GM12878 (cell line): ENCODE measurements around the gene FDX1. TPM values are rescaled to one million over a fixed set of nuclear protein-coding genes. Genes with fewer than 3 reads are reported as not detected.

Experiments
- ATAC-seq: fragments of 200-7000 bp; cut with Tn5 transposase; 3 replicates; pipeline ENCODE4 v1.9.1; 2020; ENCODE audit warnings: mild to moderate bottlenecking, moderate library complexity
- BruUV-seq: library from RNA; stranded (reverse); fragments of 400-500 nt; replicated peaks from 2 replicates; lab custom pipeline; 2021; lab: Mats Ljungman, UMichigan
- CTCF ChIA-PET: fragments of 300-600 bp; sonication (Branson Sonifier 250); formaldehyde crosslinking; extraction: SDS; loops from one replicate; lab custom pipeline; 2021; ENCODE audit warnings: inconsistent platforms; lab: Yijun Ruan, JAX
- POLR2A ChIA-PET: fragments of 350-600 bp; formaldehyde crosslinking; extraction: SDS; loops from one replicate; lab custom pipeline; 2021; ENCODE audit warnings: inconsistent platforms; lab: Charles Lee
- RAD21 ChIA-PET: fragments of 300-600 bp; sonication (Branson Sonifier 250); formaldehyde crosslinking; loops from one replicate; lab custom pipeline; 2023; ENCODE audit warnings: antibody characterized with exemption; ENCODE audit not compliant: unreplicated experiment; lab: Charles Lee
- SMC1A ChIA-PET: fragments of 300-600 bp; sonication (Branson Sonifier 250); formaldehyde crosslinking; loops from one replicate; lab custom pipeline; 2023; ENCODE audit not compliant: unreplicated experiment, uncharacterized antibody; lab: Charles Lee
- DNase-seq: peaks from one replicate; pipeline ENCODE4 v3.0.0-alpha.2; 2011; ENCODE audit warnings: low read depth, low spot score
- FAIRE-seq: peaks from 3 replicates; lab custom pipeline; 2011; peaks lifted over from hg19 to GRCh38; lab: Jason Lieb, UNC
- H2AFZ ChIP-seq: 2 replicates; pipeline ENCODE4 v1.6.0; 2011; ENCODE audit warnings: low read depth, low read length, control low read depth; ENCODE audit not compliant: control insufficient read depth
- H3K27ac ChIP-seq: 2 replicates; pipeline ENCODE4 v1.5.1; 2011; ENCODE audit warnings: control low read depth; ENCODE audit not compliant: control insufficient read depth, insufficient read depth
- H3K27me3 ChIP-seq, 2 experiments: replicated peaks in 1 of 2; 2 replicates each; pipeline versions ENCODE4 v1.6.0 to v1.6.1; 2011; ENCODE audit warnings: low read length in 1 of 2; ENCODE audit not compliant: control insufficient read depth in 2 of 2, insufficient read depth in 2 of 2
- H3K36me3 ChIP-seq, 2 experiments: 2 replicates each; pipeline ENCODE4 v1.5.1; 2011; ENCODE audit warnings: low read length in 1 of 2; ENCODE audit not compliant: control insufficient read depth in 2 of 2, insufficient read depth in 2 of 2
- H3K4me1 ChIP-seq: 2 replicates; pipeline ENCODE4 v1.6.1; 2011; ENCODE audit warnings: mild to moderate bottlenecking, low read length, moderate library complexity, mixed read lengths; ENCODE audit not compliant: control insufficient read depth, insufficient read depth
- H3K4me2 ChIP-seq: 2 replicates; pipeline ENCODE4 v1.6.0; 2011; ENCODE audit warnings: control low read depth; ENCODE audit not compliant: control insufficient read depth, insufficient read depth
- H3K4me3 ChIP-seq: fragments of 200-600 bp; sonication (generic); 2 replicates; pipeline ENCODE4 v1.5.1; 2016
- H3K79me2 ChIP-seq: 2 replicates; pipeline ENCODE4 v1.6.0; 2011; ENCODE audit warnings: low read length; ENCODE audit not compliant: control insufficient read depth, insufficient read depth
- H3K9ac ChIP-seq: 2 replicates; pipeline ENCODE4 v1.8.0; 2011; ENCODE audit warnings: low read length, control low read depth, mixed read lengths; ENCODE audit not compliant: control insufficient read depth, insufficient read depth
- H3K9me3 ChIP-seq: replicated peaks from 3 replicates; pipeline ENCODE4 v1.5.1; 2011; ENCODE audit warnings: mild to moderate bottlenecking, low read length; ENCODE audit not compliant: control insufficient read depth, insufficient read depth
- H4K20me1 ChIP-seq: 2 replicates; pipeline ENCODE4 v1.6.0; 2011; ENCODE audit not compliant: control insufficient read depth, insufficient read depth
- ESRRA ChIP-seq: IDR thresholded peaks from 2 replicates; pipeline ENCODE4 v1.6.1; 2012; ENCODE audit warnings: mild to moderate bottlenecking, low read length, improper control_type of control experiment
- JUND ChIP-seq: IDR thresholded peaks from 2 replicates; pipeline ENCODE4 v1.6.1; 2012; ENCODE audit warnings: low read depth, mild to moderate bottlenecking, low read length, improper control_type of control experiment, moderate library complexity
- ZNF217 ChIP-seq: fragments of 450-650 bp; IDR thresholded peaks from 2 replicates; pipeline ENCODE4 v1.6.1; 2017; ENCODE audit warnings: antibody characterized with exemption, mild to moderate bottlenecking
- WGBS: methylation state at CpG from one replicate; pipeline ENCODE4 v1.1.6; 2016; ENCODE audit warnings: low lambda C conversion rate; ENCODE audit not compliant: insufficient replicate concordance, insufficient coverage; ENCODE audit errors: missing lambda C conversion rate; 5-methylcytosine and 5-hydroxymethylcytosine counted together
- in situ Hi-C: fragments of 300-500 bp; cut with MboI; formaldehyde crosslinking; loops from 9 replicates; pipeline ENCODE4 v1.14.3; 2018; ENCODE audit warnings: mixed read lengths
- intact Hi-C: fragments of 100-400 bp; cut with micrococcal nuclease; formaldehyde crosslinking; loops from one replicate; pipeline ENCODE4 v1.14.2; 2022; ENCODE audit not compliant: unreplicated experiment
- polyA plus RNA-seq, 11 experiments: library from polyadenylated mRNA; depleted of rRNA in 4 of 11; unstranded in 6 of 11; stranded (reverse) in 5 of 11; fragments of >200 nt; fragmentation: Nextera tagmentation in 4 of 11; fragmentation: Illumina TruSeq in 1 of 11; extraction: Ambion mirVana in 4 of 11; extraction: Trizol in 1 of 11; gene quantifications; 1 replicate in 1 of 11; 2 replicates in 10 of 11; pipeline versions ENCODE4 v1.2.1 to v1.2.3, GENCODE V29; 2011 to 2016; ENCODE audit warnings: inconsistent platforms in 2 of 11, missing spikeins in 2 of 11, low read depth in 1 of 11
- total RNA-seq, 4 experiments: library from RNA; depleted of rRNA in 3 of 4; stranded (reverse); fragments of >200 nt in 3 of 4; fragmentation: Illumina TruSeq in 1 of 4; extraction: Trizol in 1 of 4; gene quantifications; 2 replicates each; pipeline versions ENCODE4 v1.2.1 to v1.2.3, GENCODE V29; 2013 to 2021
- TF ChIP-seq, protein P1 (sequence below), 3 experiments: IDR thresholded peaks in 2 of 3; conservative IDR thresholded peaks in 1 of 3; 2 replicates each; pipeline ENCODE4 v1.5.1; 2011; ENCODE audit warnings: low read depth in 3 of 3, low read length in 3 of 3, mild to moderate bottlenecking in 3 of 3, control low read depth in 2 of 3, moderate library complexity in 2 of 3, inconsistent platforms in 1 of 3, mixed read lengths in 1 of 3; ENCODE audit not compliant: control insufficient read depth in 2 of 3, insufficient read depth in 1 of 3; ENCODE audit errors: extremely low read depth in 1 of 3
- TF ChIP-seq, protein P2 (sequence below): IDR thresholded peaks from 2 replicates; pipeline ENCODE4 v1.6.1; 2012; ENCODE audit warnings: mild to moderate bottlenecking, low read depth, low read length
- TF ChIP-seq, protein P3 (sequence below): fragments of 450-650 bp; formaldehyde crosslinking; IDR thresholded peaks from 2 replicates; pipeline ENCODE4 v1.4.0; 2022; ENCODE audit warnings: mild to moderate bottlenecking, moderate library complexity
- TF ChIP-seq, protein P4 (sequence below): IDR thresholded peaks from 2 replicates; pipeline ENCODE4 v1.6.1; 2012; ENCODE audit warnings: improper control_type of control experiment, low read depth, low read length; ENCODE audit not compliant: insufficient replicate concordance

Gene FDX1
- total and polyA plus RNA-seq, 10 of the 15 experiments (the other 5 are each of a cell fraction or from before 2014, with no cell fraction given) = 3.9 to 20.3 (median 8.1) TPM

DNA sequence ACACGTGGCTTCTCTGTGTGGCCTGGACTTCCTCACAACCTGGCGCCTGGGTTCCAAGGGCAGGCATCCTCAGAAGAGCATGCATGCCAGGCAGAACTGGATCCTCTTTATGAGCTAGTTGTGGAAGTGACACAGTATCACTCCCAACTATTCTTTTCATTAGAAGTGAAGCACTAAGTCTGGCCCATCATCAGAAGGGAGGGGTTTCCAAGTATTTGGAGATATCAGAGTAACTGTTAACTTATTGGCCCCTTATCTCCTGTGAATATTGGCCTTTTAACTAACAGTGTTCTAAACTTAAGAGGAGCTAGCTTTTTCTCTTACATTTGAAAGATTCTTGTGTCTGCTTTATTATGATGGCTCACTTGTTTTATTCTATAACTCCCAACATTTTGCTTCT lies 35.5 kb downstream of the FDX1 start (continued):
- TF ChIP-seq, protein P1, sequence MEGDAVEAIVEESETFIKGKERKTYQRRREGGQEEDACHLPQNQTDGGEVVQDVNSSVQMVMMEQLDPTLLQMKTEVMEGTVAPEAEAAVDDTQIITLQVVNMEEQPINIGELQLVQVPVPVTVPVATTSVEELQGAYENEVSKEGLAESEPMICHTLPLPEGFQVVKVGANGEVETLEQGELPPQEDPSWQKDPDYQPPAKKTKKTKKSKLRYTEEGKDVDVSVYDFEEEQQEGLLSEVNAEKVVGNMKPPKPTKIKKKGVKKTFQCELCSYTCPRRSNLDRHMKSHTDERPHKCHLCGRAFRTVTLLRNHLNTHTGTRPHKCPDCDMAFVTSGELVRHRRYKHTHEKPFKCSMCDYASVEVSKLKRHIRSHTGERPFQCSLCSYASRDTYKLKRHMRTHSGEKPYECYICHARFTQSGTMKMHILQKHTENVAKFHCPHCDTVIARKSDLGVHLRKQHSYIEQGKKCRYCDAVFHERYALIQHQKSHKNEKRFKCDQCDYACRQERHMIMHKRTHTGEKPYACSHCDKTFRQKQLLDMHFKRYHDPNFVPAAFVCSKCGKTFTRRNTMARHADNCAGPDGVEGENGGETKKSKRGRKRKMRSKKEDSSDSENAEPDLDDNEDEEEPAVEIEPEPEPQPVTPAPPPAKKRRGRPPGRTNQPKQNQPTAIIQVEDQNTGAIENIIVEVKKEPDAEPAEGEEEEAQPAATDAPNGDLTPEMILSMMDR (IDR thresholded peaks at IDR 0.05 in 2 of 3, conservative IDR thresholded peaks at IDR 0.05 in 1 of 3; ENCODE audit: control insufficient read depth in 2 of 3, extremely low read depth in 1 of 3, insufficient read depth in 1 of 3, low read depth in 3 of 3, low read length in 3 of 3) = no peak

DNA sequence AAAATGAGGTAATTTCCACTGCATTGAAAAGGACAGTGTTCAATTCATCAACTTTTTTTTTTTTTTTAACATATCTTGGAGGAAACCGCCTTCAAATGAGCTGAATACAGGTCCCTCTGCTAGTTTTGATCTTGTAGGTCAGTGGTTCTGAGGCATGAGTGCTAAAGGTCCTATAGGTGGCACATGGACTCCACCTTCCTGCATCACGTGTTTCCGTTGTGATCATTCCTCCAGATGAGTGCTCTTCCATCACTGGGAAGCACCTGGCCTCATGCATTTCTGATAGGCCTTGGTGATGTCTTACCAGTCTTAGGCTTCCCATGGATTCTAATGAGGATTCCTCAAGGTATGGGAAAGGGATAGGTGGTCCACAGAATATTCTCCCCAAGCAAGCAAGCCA lies 37.8 kb downstream of the FDX1 start:
- Histone ChIP-seq H3K9ac (no peak overlapping the region), H3K36me3 (no peaks in the 10 kb centered on the region), H4K20me1 (no peaks in the 10 kb centered on the region), H3K27me3 (no peaks in the 10 kb centered on the region), H3K4me3 (no peak overlapping the region), H3K4me2 (no peak overlapping the region), H3K4me1 (no peaks in the 10 kb centered on the region), H3K79me2 (no peaks in the 10 kb centered on the region), H2AFZ (no peak overlapping the region), H3K27ac (no peak overlapping the region), H3K9me3 (no peaks in the 10 kb centered on the region)
- CTCF ChIA-PET = no interaction called here
- SMC1A ChIA-PET = interaction anchor here (0.6 to 1.2 kb wide), 2 partner anchors 21 to 773 kb away, joined by 3 read pairs; no protein-coding TSS in a partner anchor
- BruUV-seq = no TSS peak
- DNase-seq (no peak), ATAC-seq (no peak), FAIRE-seq (no peak)
- RAD21 ChIA-PET = interaction anchor here (0.6 kb wide), 1 partner anchor 751 kb away, joined by 3 read pairs; no protein-coding TSS in a partner anchor
- in situ Hi-C loops = no loop called here
- 98% methylated on average over 3 of the region's 3 CpGs for WGBS
- POLR2A ChIA-PET = interaction anchor here (0.7 kb wide), 1 partner anchor 14 kb away, joined by 5 read pairs; no protein-coding TSS in a partner anchor
- intact Hi-C loops = no loop called here
- TF ChIP-seq, protein P2, sequence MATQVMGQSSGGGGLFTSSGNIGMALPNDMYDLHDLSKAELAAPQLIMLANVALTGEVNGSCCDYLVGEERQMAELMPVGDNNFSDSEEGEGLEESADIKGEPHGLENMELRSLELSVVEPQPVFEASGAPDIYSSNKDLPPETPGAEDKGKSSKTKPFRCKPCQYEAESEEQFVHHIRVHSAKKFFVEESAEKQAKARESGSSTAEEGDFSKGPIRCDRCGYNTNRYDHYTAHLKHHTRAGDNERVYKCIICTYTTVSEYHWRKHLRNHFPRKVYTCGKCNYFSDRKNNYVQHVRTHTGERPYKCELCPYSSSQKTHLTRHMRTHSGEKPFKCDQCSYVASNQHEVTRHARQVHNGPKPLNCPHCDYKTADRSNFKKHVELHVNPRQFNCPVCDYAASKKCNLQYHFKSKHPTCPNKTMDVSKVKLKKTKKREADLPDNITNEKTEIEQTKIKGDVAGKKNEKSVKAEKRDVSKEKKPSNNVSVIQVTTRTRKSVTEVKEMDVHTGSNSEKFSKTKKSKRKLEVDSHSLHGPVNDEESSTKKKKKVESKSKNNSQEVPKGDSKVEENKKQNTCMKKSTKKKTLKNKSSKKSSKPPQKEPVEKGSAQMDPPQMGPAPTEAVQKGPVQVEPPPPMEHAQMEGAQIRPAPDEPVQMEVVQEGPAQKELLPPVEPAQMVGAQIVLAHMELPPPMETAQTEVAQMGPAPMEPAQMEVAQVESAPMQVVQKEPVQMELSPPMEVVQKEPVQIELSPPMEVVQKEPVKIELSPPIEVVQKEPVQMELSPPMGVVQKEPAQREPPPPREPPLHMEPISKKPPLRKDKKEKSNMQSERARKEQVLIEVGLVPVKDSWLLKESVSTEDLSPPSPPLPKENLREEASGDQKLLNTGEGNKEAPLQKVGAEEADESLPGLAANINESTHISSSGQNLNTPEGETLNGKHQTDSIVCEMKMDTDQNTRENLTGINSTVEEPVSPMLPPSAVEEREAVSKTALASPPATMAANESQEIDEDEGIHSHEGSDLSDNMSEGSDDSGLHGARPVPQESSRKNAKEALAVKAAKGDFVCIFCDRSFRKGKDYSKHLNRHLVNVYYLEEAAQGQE = no peak
- TF ChIP-seq, protein P3, sequence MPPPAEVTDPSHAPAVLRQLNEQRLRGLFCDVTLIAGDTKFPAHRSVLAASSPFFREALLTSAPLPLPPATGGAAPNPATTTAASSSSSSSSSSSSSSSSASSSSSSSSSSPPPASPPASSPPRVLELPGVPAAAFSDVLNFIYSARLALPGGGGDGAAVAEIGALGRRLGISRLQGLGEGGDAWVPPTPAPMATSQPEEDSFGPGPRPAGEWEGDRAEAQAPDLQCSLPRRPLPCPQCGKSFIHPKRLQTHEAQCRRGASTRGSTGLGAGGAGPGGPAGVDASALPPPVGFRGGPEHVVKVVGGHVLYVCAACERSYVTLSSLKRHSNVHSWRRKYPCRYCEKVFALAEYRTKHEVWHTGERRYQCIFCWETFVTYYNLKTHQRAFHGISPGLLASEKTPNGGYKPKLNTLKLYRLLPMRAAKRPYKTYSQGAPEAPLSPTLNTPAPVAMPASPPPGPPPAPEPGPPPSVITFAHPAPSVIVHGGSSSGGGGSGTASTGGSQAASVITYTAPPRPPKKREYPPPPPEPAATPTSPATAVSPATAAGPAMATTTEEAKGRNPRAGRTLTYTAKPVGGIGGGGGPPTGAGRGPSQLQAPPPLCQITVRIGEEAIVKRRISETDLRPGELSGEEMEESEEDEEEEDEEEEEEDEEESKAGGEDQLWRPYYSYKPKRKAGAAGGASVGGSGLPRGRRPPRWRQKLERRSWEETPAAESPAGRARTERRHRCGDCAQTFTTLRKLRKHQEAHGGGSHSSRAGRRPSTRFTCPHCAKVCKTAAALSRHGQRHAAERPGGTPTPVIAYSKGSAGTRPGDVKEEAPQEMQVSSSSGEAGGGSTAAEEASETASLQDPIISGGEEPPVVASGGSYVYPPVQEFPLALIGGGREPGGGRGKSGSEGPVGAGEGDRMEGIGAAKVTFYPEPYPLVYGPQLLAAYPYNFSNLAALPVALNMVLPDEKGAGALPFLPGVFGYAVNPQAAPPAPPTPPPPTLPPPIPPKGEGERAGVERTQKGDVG (CRISPR knock-in tag) = no peak
- no peak for TF ChIP-seq ZNF217
- TF ChIP-seq, protein P4, sequence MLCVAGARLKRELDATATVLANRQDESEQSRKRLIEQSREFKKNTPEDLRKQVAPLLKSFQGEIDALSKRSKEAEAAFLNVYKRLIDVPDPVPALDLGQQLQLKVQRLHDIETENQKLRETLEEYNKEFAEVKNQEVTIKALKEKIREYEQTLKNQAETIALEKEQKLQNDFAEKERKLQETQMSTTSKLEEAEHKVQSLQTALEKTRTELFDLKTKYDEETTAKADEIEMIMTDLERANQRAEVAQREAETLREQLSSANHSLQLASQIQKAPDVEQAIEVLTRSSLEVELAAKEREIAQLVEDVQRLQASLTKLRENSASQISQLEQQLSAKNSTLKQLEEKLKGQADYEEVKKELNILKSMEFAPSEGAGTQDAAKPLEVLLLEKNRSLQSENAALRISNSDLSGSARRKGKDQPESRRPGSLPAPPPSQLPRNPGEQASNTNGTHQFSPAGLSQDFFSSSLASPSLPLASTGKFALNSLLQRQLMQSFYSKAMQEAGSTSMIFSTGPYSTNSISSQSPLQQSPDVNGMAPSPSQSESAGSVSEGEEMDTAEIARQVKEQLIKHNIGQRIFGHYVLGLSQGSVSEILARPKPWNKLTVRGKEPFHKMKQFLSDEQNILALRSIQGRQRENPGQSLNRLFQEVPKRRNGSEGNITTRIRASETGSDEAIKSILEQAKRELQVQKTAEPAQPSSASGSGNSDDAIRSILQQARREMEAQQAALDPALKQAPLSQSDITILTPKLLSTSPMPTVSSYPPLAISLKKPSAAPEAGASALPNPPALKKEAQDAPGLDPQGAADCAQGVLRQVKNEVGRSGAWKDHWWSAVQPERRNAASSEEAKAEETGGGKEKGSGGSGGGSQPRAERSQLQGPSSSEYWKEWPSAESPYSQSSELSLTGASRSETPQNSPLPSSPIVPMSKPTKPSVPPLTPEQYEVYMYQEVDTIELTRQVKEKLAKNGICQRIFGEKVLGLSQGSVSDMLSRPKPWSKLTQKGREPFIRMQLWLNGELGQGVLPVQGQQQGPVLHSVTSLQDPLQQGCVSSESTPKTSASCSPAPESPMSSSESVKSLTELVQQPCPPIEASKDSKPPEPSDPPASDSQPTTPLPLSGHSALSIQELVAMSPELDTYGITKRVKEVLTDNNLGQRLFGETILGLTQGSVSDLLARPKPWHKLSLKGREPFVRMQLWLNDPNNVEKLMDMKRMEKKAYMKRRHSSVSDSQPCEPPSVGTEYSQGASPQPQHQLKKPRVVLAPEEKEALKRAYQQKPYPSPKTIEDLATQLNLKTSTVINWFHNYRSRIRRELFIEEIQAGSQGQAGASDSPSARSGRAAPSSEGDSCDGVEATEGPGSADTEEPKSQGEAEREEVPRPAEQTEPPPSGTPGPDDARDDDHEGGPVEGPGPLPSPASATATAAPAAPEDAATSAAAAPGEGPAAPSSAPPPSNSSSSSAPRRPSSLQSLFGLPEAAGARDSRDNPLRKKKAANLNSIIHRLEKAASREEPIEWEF = no peak
- TF ChIP-seq ESRRA = no peak
- no peak for TF ChIP-seq JUND
